Fibroblast of lung (primary cell): ENCODE results near the gene CTNNA1. TPM values are rescaled to one million over a fixed set of nuclear protein-coding genes. Genes with fewer than 3 reads are reported as not detected.

Experiments used
- DNase-seq, 2 donors: peaks; one replicate each; pipeline versions ENCODE4 v3.0.0 to v3.0.0-alpha.2; 2010; ENCODE audit warnings: low read depth in 2 of 2
- H2AFZ ChIP-seq: 2 replicates; pipeline ENCODE4 v1.5.1; 2012; ENCODE audit warnings: low read length, control low read depth, inconsistent platforms
- H3K27ac ChIP-seq: 2 replicates; pipeline ENCODE4 v1.5.1; 2011; ENCODE audit warnings: low read length, control low read depth; ENCODE audit not compliant: insufficient read depth
- H3K27me3 ChIP-seq: 2 replicates; pipeline ENCODE4 v1.5.1; 2011; ENCODE audit warnings: mild to moderate bottlenecking, low read length; ENCODE audit not compliant: control insufficient read depth, insufficient read depth
- H3K36me3 ChIP-seq: 2 replicates; pipeline ENCODE4 v1.5.1; 2011; ENCODE audit warnings: low read length; ENCODE audit not compliant: control insufficient read depth, insufficient read depth
- H3K4me1 ChIP-seq: 2 replicates; pipeline ENCODE4 v1.5.1; 2011; ENCODE audit warnings: low read length; ENCODE audit not compliant: control insufficient read depth, insufficient read depth; ENCODE audit errors: extremely low read depth
- H3K4me2 ChIP-seq: 2 replicates; pipeline ENCODE4 v1.5.1; 2011; ENCODE audit warnings: low read length, control low read depth; ENCODE audit not compliant: insufficient read depth; ENCODE audit errors: extremely low read depth
- H3K4me3 ChIP-seq, 4 experiments: fragments of 200-600 bp in 1 of 4; sonication (generic) in 1 of 4; replicated peaks in 1 of 4; 2 replicates each; pipeline ENCODE4 v1.5.1; 2011 to 2016; ENCODE audit warnings: low read length in 4 of 4, low read depth in 3 of 4, mild to moderate bottlenecking in 3 of 4, control low read depth in 2 of 4, inconsistent platforms in 1 of 4, mixed read lengths in 1 of 4; ENCODE audit not compliant: insufficient read depth in 1 of 4; ENCODE audit errors: control extremely low read depth in 1 of 4
- H3K79me2 ChIP-seq: 2 replicates; pipeline ENCODE4 v1.5.1; 2012; ENCODE audit warnings: mild to moderate bottlenecking, low read length, inconsistent platforms; ENCODE audit not compliant: control insufficient read depth, insufficient read depth
- H3K9ac ChIP-seq: 2 replicates; pipeline ENCODE4 v1.5.1; 2011; ENCODE audit warnings: mild to moderate bottlenecking, low read length, control low read depth; ENCODE audit not compliant: insufficient read depth
- H3K9me3 ChIP-seq: 2 replicates; pipeline ENCODE4 v1.5.1; 2012; ENCODE audit warnings: low read depth, low read length; ENCODE audit not compliant: control insufficient read depth, insufficient read depth
- H4K20me1 ChIP-seq: 2 replicates; pipeline ENCODE4 v1.5.1; 2011; ENCODE audit warnings: low read length; ENCODE audit not compliant: control insufficient read depth, insufficient read depth; ENCODE audit errors: extremely low read depth
- EZH2 ChIP-seq: IDR thresholded peaks from 2 replicates; pipeline ENCODE4 v1.5.1; 2012; ENCODE audit warnings: low read length, control low read depth, mild to moderate bottlenecking; ENCODE audit errors: missing control alignments
- polyA plus RNA-seq, 2 donors: library from polyadenylated mRNA; depleted of rRNA in 1 of 2; stranded (reverse) in 1 of 2; unstranded in 1 of 2; fragments of >200 nt; gene quantifications; 2 replicates each; pipeline ENCODE4 v1.2.1, GENCODE V29; 2011 to 2012; ENCODE audit warnings: missing spikeins in 1 of 2
- total RNA-seq: library from RNA; depleted of rRNA; stranded (reverse); fragments of >200 nt; gene quantifications from 2 replicates; pipeline ENCODE4 v1.2.1, GENCODE V29; 2014
- TF ChIP-seq, protein P1 (sequence below), 2 donors: IDR thresholded peaks in 1 of 2; conservative IDR thresholded peaks in 1 of 2; 1 replicate in 1 of 2; 2 replicates in 1 of 2; pipeline ENCODE4 v1.5.1; 2011 to 2012; ENCODE audit warnings: low read length in 2 of 2, control low read depth in 1 of 2, inconsistent platforms in 1 of 2, low read depth in 1 of 2, mild to moderate bottlenecking in 1 of 2

The CTNNA1 gene
- total and polyA plus RNA-seq, 2 donors (not counting 1 experiment from before 2014, with no cell fraction given) = 181 to 557 TPM

DNA sequence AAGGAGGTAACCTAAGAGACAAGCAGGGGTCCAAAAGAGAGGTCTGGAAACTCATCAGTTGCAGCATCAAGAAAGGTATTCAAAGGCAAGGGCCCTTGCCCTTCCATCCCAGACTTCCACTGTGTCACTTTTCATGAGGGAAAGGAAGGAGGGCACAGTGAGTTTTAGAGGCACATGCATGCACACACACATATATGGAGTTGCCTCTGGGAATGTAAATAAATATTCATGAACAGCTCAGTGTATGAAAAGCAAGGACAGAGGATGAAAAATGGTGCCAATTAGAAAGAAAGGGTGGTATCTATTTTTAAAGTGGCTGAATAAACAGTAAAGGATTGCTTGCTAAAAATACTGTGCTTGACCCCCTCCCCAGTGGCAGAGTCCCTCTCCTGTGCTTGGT lies 227.2 kb downstream of the CTNNA1 start:
- TF ChIP-seq, protein P1, sequence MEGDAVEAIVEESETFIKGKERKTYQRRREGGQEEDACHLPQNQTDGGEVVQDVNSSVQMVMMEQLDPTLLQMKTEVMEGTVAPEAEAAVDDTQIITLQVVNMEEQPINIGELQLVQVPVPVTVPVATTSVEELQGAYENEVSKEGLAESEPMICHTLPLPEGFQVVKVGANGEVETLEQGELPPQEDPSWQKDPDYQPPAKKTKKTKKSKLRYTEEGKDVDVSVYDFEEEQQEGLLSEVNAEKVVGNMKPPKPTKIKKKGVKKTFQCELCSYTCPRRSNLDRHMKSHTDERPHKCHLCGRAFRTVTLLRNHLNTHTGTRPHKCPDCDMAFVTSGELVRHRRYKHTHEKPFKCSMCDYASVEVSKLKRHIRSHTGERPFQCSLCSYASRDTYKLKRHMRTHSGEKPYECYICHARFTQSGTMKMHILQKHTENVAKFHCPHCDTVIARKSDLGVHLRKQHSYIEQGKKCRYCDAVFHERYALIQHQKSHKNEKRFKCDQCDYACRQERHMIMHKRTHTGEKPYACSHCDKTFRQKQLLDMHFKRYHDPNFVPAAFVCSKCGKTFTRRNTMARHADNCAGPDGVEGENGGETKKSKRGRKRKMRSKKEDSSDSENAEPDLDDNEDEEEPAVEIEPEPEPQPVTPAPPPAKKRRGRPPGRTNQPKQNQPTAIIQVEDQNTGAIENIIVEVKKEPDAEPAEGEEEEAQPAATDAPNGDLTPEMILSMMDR (conservative IDR thresholded peaks at IDR 0.05 in 1 of 2, IDR thresholded peaks at IDR 0.05 in 1 of 2; ENCODE audit: low read depth in 1 of 2, low read length in 2 of 2) = no peak
- TF ChIP-seq EZH2 = no peak
- Histone ChIP-seq H3K9ac (no peak overlapping the region), H3K79me2 (no peaks in the 10 kb centered on the region), H2AFZ (no peak overlapping the region), H3K4me2 (no peak overlapping the region), H3K4me3 (no peak overlapping the region), H3K4me1 (peaks cover 5% of the 10 kb centered on the region), H3K9me3 (no peaks in the 10 kb centered on the region), H4K20me1 (no peaks in the 10 kb centered on the region), H3K36me3 (no peaks in the 10 kb centered on the region), H3K27ac (no peak overlapping the region), H3K27me3 (no peaks in the 10 kb centered on the region)
- no peak for DNase-seq

- TF ChIP-seq, protein P1 (conservative IDR thresholded peaks at IDR 0.05 in 1 of 2, IDR thresholded peaks at IDR 0.05 in 1 of 2; ENCODE audit: low read depth in 1 of 2, low read length in 2 of 2) = no peak
- no peak for TF ChIP-seq EZH2
- H3K4me2 ChIP-seq = no peak overlapping the region
- peak; percentile 16 to 93 for DNase-seq
- peaks cover 4% of the 10 kb centered on the region for H3K4me1 ChIP-seq
- no peaks in the 10 kb centered on the region for H4K20me1 ChIP-seq
- H3K9ac ChIP-seq = no peak overlapping the region
- H3K36me3 ChIP-seq = no peaks in the 10 kb centered on the region
- no peak overlapping the region for H2AFZ ChIP-seq
- H3K27ac ChIP-seq = no peak overlapping the region
- no peaks in the 10 kb centered on the region for H3K27me3 ChIP-seq
- H3K4me3 ChIP-seq = no peak overlapping the region
- no peaks in the 10 kb centered on the region for H3K79me2 ChIP-seq
- no peaks in the 10 kb centered on the region for H3K9me3 ChIP-seq
Measured at GRCh38 chr5:138981131-138981530, 227.9 kb downstream of the CTNNA1 start.

DNA sequence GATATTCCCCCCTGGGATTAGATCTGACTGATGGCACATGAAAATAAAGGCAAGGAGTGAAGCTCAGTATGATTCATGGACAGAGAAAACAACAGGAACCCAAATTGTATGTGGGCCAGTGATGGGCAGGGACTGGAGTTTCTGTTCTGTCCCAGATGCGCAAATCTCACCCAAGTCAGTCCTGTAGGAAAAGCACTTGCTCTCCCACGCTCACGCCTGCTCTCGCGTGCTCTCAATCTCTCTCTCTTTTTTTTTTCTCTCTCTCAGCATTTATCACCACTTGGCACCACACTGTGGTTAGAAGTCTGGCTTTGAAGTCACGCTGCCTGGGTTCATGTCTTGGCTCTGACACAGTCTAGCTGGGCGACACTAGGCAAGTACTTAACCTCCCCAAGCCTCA lies 228.4 kb downstream of the CTNNA1 start:
- Histone ChIP-seq H3K27ac (no peak overlapping the region), H3K9ac (no peak overlapping the region), H3K4me3 (no peak overlapping the region), H2AFZ (no peak overlapping the region), H3K4me2 (no peak overlapping the region), H4K20me1 (no peaks in the 10 kb centered on the region), H3K27me3 (no peaks in the 10 kb centered on the region), H3K4me1 (peaks cover 4% of the 10 kb centered on the region), H3K9me3 (no peaks in the 10 kb centered on the region), H3K36me3 (no peaks in the 10 kb centered on the region), H3K79me2 (no peaks in the 10 kb centered on the region)
- DNase-seq = peak in 1 of 2 donors; percentile 58
- TF ChIP-seq EZH2 = no peak
